NCI-H2227 treated with DMSO at 0.1 percent for 48 hours (cell line): ENCODE measurements around the gene ZNF672.
"Not testable (repeated sequence)": the region's sequence is repeated elsewhere in the genome, so short reads cannot be mapped to it uniquely, and the experiment has no call there.

ENCODE experiments used
- DNase-seq: peaks from one replicate; lab custom pipeline; 2025; lab: John Stamatoyannopoulos, UW

The ZNF672 gene

GRCh38 chr1:248813546-248813945 lies 24.5 kb upstream of the ZNF672 start:
- no peak for DNase-seq

GRCh38 chr1:248814351-248814750 lies 23.7 kb upstream of the ZNF672 start:
- no peak for DNase-seq

DNA sequence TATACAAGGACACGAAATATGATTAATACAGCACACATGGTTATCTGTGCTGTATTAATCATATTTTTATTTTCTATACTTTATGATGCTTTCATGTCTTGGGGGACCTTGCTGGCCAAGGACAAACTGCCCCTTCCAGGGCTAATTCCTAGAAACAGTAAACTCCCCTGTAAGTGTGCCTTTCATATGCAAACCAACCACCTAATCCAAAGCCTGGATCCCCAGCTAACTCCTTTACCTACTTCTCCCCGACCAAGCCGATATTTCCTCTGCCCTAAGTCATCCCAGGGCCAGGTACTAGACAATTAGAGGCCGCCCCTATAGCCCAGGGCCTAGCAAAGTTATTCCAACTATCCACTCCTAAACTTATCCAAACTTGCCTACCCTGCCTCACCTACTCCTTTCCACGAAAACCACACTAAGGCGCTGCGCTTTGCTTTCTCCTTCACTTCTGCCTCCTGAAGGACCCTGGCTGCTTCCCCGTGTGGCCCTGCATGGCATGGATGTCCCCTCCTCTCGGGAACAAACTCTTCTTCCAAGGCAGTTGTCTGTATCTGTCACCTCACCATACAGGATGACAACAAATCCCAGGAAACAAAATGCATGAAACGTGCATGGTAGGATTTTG lies 22.5 kb upstream of the ZNF672 start:
- DNase-seq = no peak

DNA sequence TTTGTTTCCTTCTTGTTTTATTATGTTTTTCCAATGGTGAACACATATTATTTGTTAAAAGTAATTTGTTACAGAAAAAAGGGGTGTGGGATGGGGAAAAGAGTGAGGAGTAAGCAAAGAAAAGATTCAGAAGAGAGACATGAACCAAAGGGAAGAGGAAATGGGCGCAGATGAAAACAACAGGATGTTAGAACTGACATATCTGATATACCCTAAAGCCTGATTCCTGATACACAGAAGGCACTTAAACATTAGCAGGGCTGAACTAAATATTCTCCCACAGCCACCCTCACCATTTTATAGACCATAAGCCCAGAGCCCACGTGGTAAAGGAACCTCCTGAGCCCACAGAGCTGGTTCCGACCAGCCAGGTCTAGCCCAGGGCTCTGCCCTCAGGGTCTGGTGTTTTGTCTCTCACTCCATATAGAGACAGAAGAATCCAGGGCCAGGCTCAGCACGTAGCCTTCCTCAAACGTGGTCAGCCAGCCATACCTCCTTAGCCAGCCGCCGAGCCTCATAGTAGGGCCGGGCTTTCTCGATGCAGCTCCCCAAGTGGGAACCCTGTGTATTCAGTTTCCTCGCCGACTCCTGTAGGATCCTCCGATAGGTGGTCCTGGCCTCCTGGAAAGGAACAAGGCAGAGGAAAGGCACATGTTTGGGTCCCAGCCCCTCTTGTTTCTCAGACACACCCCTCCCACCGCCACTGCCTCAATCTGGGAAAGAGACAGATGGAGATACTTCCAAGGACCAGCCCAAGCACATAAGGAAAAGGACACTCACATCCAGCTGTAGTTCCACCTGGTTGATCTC lies 21.8 kb upstream of the ZNF672 start:
- no peak for DNase-seq

- no peak for DNase-seq
Measured at GRCh38 chr1:248817065-248817464, 21.0 kb upstream of the ZNF672 start.

DNA sequence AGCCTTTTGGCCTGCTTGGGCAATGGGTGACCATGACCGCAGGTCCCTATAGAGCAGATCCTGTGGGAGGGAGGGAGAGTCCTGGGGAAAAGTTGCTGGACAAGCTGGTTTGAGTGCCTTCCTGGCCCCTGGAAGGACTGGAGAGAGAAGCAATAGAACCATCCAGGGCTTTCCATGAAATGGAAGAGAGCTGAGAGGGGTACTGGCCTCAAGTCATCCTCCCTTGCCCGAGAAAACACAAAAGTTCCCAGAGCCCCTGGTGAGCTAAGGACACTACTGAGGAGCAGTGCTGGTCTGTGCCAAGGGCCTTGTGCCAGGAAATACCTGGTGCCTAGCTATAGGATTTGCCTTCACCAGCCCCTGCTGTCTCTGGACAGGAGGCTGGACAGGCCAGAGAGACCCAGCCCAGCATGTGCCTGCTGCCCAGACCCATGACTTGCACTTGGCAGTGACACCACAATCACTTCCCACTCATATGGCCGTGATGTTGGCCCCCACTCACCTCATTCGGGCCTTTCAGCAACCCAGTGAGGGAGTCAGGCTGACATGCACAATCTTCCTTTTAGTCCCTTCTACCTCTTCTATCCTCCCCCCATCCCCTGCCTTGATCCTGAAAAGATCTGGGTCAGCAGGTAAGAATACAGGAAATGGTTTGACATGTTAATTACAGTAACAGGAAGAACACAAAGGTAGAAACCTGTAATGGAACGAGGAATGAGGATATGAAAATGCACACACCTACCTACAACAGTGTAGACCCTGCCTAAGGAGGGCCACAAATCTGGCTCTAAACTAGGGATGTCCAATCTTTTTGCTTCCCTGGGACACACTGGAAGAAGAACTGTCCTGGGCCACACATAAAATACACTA lies 19.3 kb upstream of the ZNF672 start:
- DNase-seq = no peak

- no peak for DNase-seq
Measured at GRCh38 chr1:248820041-248820585, 17.9 kb upstream of the ZNF672 start.

GRCh38 chr1:248821101-248821500 lies 16.9 kb upstream of the ZNF672 start:
- DNase-seq = no peak

DNA sequence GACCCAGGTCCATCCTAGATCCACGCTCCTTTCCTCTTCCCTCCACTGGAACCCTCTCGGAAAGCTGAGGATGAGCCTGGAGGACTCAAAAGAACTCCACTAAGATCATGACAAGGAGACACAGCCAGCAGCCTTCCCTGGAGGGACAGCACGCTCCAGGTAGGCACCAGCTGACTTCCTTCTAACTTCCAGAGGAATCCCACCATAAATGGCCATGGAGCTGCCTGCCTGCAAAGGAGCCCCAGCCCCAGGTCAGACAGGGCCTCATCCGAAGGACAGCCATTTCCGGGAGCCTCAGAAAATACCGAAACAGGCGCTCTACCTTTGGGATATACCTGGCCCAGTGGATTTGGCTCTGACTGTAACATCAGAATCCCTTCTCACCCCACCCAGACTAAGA lies 16.4 kb upstream of the ZNF672 start:
- no peak for DNase-seq

DNA sequence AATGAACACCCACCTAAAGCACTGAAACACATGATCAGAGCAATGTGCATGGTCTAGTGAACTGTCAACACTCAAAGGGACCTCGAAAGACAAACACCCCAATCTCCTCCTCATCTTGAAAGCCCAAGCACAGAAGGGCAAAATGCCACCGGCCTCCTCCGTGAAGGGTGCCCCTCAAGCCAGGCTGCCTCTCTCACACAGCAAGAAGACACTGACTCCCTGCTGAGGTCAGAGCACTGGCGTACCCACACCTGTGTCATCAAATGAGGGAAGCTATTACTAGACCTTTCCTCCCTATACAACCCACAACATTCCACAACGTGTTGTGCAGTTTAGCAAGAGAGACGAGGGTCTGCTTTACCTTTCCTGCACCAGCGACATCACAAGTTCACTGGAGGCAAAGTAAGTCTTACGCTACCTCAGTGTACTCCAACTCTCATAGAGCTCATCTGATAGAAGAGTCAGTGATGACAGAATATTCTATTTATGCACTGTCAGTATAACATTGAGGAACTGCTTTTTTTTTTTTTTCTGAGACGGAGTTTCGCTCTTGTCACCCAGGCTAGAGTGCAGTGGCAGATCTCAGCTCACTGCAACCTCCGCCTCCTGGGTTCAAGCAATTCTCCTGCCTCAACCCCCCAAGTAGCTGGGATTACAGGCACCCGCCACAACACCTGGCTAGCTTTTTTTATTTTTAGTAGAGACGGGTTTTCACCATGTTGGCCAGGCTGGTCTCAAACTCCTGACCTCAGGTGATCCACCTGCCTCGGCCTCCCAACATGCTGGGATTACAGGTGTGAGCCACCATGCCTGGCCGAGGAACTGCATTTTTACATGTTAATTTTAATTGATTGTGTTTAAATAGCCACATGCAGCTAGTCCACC lies 15.6 kb upstream of the ZNF672 start:
- no peak for DNase-seq

GRCh38 chr1:248823517-248824001 lies 14.5 kb upstream of the ZNF672 start:
- DNase-seq = no peak

DNA sequence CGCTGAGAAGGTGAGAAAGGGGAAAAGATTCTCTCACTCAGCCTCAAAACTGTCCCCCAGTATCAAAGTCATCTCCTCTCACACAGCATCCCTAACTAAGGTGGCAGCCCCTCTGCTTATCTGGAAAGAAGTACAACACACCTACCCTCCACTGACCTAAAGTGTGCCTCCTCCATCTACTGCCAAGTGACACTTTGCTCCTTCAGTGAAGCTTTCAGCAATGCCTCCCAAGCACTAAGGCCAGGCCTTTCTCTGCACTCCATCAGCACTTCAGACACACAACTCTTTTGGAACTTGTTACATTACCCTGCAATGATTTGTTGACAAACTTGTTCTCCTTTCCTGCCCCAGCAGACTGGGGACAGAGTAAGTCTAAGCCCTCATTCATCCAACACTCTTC lies 13.7 kb upstream of the ZNF672 start:
- no peak for DNase-seq

DNA sequence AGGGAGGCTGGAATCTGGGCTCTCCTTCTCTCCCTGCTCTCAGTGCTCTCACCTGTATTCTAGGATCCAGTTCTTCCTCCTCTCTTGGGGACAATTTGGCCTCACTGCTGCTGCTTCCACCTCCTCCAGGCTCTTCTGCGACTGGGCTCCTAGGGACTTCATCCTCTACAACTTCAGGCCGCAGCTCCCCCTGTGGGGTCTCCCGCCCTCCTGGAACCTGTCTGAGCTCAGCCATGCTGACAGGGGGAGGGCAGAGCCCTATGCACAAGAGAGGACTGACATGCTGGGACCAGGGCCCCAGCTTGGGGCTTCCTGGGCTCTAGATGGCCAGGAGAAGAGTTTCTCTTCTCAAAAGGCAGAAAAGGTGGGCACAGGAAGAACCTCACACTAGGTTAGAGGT lies 13.3 kb upstream of the ZNF672 start:
- no peak for DNase-seq

GRCh38 chr1:248825136-248825535 lies 12.9 kb upstream of the ZNF672 start:
- DNase-seq = no peak

GRCh38 chr1:248825573-248825908 lies 12.5 kb upstream of the ZNF672 start:
- no peak for DNase-seq

DNA sequence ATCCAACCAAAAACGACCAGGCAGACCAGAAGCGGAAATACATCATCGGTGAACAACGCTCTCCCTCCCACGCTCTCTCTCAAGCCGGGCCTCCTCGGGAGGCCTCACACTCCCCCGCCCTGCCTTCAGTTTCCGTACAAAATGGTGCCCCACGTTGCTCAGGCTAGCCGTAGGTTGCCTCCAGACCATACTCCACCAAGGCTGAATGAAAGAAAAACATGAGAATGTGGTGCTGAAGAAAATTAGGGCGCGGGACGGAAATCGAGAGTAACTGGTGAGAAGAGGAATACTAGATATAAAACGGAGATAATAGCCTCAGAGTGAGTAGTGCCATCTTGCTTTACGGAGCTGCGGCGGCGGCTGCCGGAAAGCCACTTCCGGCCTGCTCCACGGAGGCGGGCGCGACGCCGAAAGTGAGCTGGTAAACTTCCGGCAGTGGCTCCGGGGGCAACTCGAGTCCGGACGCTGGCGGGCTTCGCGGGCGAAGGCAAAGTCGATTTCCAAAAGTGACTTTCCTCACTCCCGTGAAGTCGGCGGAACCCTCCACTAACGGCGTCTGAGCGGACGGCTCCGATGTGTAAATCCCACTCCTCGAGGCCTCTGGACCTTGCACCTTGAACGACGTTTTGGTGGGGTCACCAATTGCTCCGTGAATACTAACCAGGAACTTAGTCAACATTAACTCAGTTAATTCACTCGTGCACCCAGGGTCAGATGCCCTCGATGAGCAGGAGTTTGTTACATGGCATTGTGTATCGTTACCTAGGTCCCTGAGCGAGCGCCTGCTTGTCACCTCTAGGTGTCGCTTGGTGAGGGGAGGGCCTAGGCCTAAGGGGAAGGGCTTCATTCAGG lies 11.9 kb upstream of the ZNF672 start, which contains the start of gene SH3BP5L:
Gene SH3BP5L (minus strand): TSS at position 7 of the 852 bp plus-strand sequence. CDS start 980 bp downstream, outside the sequence.
- peak; percentile 99 for DNase-seq

- no peak for DNase-seq
Measured at GRCh38 chr1:248828845-248829244, 9.2 kb upstream of the ZNF672 start.

DNA sequence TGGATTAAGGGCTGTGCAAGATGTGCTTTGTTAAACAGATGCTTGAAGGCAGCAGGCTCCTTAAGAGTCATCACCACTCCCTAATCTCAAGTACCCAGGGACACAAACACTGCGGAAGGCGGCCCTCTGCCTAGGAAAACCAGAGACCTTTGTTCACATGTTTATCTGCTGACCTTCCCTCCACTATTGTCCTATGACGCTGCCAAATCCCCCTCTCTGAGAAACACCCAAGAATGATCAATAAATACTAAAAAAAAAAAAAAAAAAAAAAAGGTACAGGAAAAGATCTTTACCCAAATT lies 7.4 kb upstream of the ZNF672 start:
- not testable (repeated sequence) for DNase-seq

DNA sequence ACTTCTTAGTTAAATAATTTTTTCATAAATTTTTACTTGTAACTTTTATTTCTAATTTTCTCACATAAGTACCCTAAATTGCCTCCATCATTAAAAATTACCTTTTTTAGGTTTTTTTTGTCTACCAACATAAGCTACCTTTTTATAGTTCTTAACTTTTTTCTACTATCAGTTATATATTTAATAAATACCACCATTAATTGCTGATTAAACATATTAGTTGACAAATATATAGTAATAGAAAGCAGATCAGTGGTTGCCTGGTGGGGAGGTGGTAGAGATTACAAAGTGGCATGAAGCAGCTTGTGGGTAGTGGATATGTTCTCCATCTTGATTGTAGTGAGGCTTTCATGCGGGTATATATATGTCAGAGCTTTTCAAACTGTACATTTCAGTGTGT lies 6.2 kb upstream of the ZNF672 start:
- no peak for DNase-seq

DNA sequence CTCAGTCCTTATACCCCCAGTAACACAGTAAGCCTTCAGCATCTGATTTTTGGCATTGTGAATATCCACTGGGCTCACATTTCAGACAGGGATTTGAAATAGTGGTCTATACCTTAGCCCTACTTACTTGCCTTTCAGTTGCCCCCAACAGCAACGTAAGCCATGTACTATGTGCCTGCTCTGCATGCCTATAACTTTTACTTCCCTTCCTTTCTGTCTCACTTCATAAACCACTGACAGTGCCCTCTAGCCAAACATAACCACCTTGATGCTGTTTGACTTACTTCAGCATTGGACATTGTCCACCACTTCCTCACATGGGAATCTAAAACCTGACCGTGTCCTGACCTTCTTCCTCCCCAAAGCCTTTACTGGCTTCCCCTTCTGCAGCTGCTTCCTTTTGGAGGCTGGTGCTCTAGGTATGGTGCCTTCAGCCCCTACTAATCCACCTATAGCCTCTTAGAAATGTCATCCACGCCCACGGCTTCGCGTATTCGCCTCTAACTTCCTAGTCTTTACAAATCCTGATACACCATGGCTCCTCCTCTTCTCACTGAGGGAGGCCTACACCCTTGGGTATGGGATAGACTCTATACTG lies 3.6 kb upstream of the ZNF672 start:
- no peak for DNase-seq
